ENCODE results near the gene EDN1.
"Not testable (repeated sequence)": the region's sequence is repeated elsewhere in the genome, so short reads cannot be mapped to it uniquely, and the experiment has no call there.

Gene EDN1

GRCh38 chr6:12313992-12314589 lies 23.9 kb downstream of the EDN1 start:
- Histone ChIP-seq H3K4me3 (IDR thresholded peaks at IDR 0.05; ENCODE audit: insufficient read depth, low read depth, low read length) (no peak overlapping the region), H3K27me3 (ENCODE audit: insufficient read depth, low read depth) (no peaks in the 10 kb centered on the region), H2AFZ (ENCODE audit: low read depth) (no peak overlapping the region), H4K20me1 (ENCODE audit: insufficient read depth) (no peaks in the 10 kb centered on the region), H3K9ac (no peak overlapping the region), H3K4me2 (no peak overlapping the region), H3K79me2 (ENCODE audit: insufficient read depth, low read depth) (no peaks in the 10 kb centered on the region), H3K36me3 (ENCODE audit: insufficient read depth) (no peaks in the 10 kb centered on the region), H3K4me1 (ENCODE audit: low read depth, poor library complexity, severe bottlenecking) (no peaks in the 10 kb centered on the region), H3K27ac (no peak overlapping the region)
- no peak for TF ChIP-seq CTCF (conservative IDR thresholded peaks at IDR 0.05; ENCODE audit: low read depth, low read length)

GRCh38 chr6:12314751-12315150 lies 24.6 kb downstream of the EDN1 start:
- no peak for TF ChIP-seq CTCF (conservative IDR thresholded peaks at IDR 0.05; ENCODE audit: low read depth, low read length)
- H4K20me1 ChIP-seq (ENCODE audit: insufficient read depth), result no peaks in the 10 kb centered on the region
- no peaks in the 10 kb centered on the region for H3K36me3 ChIP-seq (ENCODE audit: insufficient read depth)
- H2AFZ ChIP-seq (ENCODE audit: low read depth), result no peak overlapping the region
- H3K4me3 ChIP-seq (IDR thresholded peaks at IDR 0.05; ENCODE audit: insufficient read depth, low read depth, low read length), result no peak overlapping the region
- no peaks in the 10 kb centered on the region for H3K27me3 ChIP-seq (ENCODE audit: insufficient read depth, low read depth)
- H3K4me2 ChIP-seq, result no peak overlapping the region
- no peaks in the 10 kb centered on the region for H3K79me2 ChIP-seq (ENCODE audit: insufficient read depth, low read depth)
- H3K4me1 ChIP-seq (ENCODE audit: low read depth, poor library complexity, severe bottlenecking), result no peaks in the 10 kb centered on the region
- no peak overlapping the region for H3K27ac ChIP-seq
- no peak overlapping the region for H3K9ac ChIP-seq

- Histone ChIP-seq H2AFZ (ENCODE audit: low read depth) (no peak overlapping the region), H3K36me3 (ENCODE audit: insufficient read depth) (no peaks in the 10 kb centered on the region), H4K20me1 (ENCODE audit: insufficient read depth) (no peaks in the 10 kb centered on the region), H3K9ac (no peak overlapping the region), H3K4me1 (ENCODE audit: low read depth, poor library complexity, severe bottlenecking) (no peaks in the 10 kb centered on the region), H3K4me3 (IDR thresholded peaks at IDR 0.05; ENCODE audit: insufficient read depth, low read depth, low read length) (no peak overlapping the region), H3K79me2 (ENCODE audit: insufficient read depth, low read depth) (no peaks in the 10 kb centered on the region), H3K27me3 (ENCODE audit: insufficient read depth, low read depth) (no peaks in the 10 kb centered on the region), H3K4me2 (no peak overlapping the region), H3K27ac (no peak overlapping the region)
- TF ChIP-seq CTCF (conservative IDR thresholded peaks at IDR 0.05; ENCODE audit: low read depth, low read length), result no peak
These were observed 25.3 kb downstream of the EDN1 start for GRCh38 chr6:12315292-12316081.

- no peak overlapping the region for H3K4me2 ChIP-seq
- H4K20me1 ChIP-seq (ENCODE audit: insufficient read depth), result no peaks in the 10 kb centered on the region
- H3K36me3 ChIP-seq (ENCODE audit: insufficient read depth), result no peaks in the 10 kb centered on the region
- H3K4me3 ChIP-seq (IDR thresholded peaks at IDR 0.05; ENCODE audit: insufficient read depth, low read depth, low read length), result no peak overlapping the region
- H2AFZ ChIP-seq (ENCODE audit: low read depth), result no peak overlapping the region
- no peak overlapping the region for H3K27ac ChIP-seq
- no peaks in the 10 kb centered on the region for H3K4me1 ChIP-seq (ENCODE audit: low read depth, poor library complexity, severe bottlenecking)
- H3K27me3 ChIP-seq (ENCODE audit: insufficient read depth, low read depth), result no peaks in the 10 kb centered on the region
- no peak overlapping the region for H3K9ac ChIP-seq
- H3K79me2 ChIP-seq (ENCODE audit: insufficient read depth, low read depth), result no peaks in the 10 kb centered on the region
- TF ChIP-seq CTCF (conservative IDR thresholded peaks at IDR 0.05; ENCODE audit: low read depth, low read length), result no peak
These were observed 28.6 kb downstream of the EDN1 start for GRCh38 chr6:12318749-12319148.

GRCh38 chr6:12320074-12320473 lies 29.9 kb downstream of the EDN1 start:
- H3K9ac ChIP-seq; H3K4me3 ChIP-seq (IDR thresholded peaks at IDR 0.05; ENCODE audit: insufficient read depth, low read depth, low read length); H3K79me2 ChIP-seq (ENCODE audit: insufficient read depth, low read depth); H3K4me2 ChIP-seq; H4K20me1 ChIP-seq (ENCODE audit: insufficient read depth); H3K27ac ChIP-seq; H3K4me1 ChIP-seq (ENCODE audit: low read depth, poor library complexity, severe bottlenecking); H2AFZ ChIP-seq (ENCODE audit: low read depth); H3K27me3 ChIP-seq (ENCODE audit: insufficient read depth, low read depth); H3K36me3 ChIP-seq (ENCODE audit: insufficient read depth): not testable (repeated sequence)
